Stimulated activated CD4-positive, alpha-beta T cell treated with anti-CD3 and anti-CD28 coated beads, Interleukin-4, amount 100 ng/mL, for 4 hours (primary cell): ENCODE results near the gene PUM2.

Experiments
- DNase-seq, 2 experiments: peaks; one replicate each; pipeline ENCODE4 v3.0.0-alpha.2; 2020

Gene PUM2

GRCh38 chr2:20343128-20343527 lies 7.5 kb downstream of the PUM2 start:
- DNase-seq = peak in 1 of 2 experiments; percentile 41

DNA sequence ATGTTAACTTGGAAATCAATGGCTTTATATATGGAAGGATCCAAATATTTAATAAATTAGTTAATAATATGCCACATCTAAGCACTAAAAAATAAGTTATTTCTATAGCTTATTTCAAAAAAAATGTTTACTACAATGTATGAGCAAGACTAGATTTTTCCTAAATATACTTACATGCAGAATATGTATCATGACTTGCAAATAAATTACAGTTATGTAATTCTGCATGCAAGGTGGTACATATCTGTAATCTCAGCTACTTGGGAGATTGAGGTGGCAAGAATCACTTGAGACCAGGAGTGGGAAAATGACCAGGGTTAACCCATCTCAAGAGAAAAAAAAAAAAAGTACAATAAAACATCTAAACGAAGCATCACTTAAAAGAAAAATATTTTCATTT lies 11.6 kb downstream of the PUM2 start:
- DNase-seq = no peak

DNA sequence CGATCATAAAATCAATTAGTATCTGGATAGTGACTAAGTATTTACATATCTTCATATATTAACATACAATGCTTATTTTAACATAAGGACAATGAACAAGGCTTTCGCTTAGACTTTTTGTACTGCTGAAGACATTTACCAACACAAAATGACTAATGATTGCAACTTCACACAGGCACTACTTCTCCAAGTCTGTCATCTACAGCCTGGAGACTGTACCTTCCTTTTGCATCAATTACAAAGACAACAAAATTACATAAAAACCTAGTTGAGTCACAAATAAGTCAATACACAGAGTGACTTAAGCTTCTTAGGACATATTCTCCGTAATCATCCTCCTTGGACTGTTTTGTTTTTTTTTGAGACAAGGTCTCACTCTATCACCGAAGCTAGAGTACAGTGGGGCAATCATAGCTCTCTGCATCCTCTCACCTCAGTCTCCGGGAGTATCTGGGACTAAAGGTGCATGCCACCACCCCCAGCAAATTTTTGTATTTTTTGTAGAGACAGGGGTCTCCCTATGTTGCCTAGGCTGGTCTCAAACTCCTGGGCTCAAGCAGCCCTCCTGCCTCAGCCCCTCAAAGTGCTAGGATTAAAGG lies 15.9 kb downstream of the PUM2 start:
- DNase-seq = no peak

DNA sequence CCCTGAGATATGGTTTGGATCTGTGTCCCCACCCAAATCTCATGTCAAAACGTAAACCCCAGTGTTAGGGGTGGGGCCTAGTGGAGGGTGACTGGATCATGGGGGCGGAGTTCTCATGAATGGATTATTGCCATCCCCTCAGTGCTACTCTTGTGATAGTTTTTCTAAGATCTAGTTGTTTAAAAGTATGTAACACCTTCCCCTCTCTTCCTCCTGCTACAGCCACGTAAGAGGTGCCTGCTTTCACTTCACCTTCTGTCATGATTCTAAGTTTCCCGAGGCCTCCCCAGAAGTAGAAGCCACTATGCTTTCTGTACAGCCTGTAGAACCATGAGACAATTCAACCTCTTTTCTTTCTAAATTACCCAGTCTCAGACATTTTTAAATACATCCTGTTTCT lies 16.9 kb downstream of the PUM2 start:
- DNase-seq = no peak

- DNase-seq = no peak
Observed at GRCh38 chr2:20330192-20330591, 20.5 kb downstream of the PUM2 start.

DNA sequence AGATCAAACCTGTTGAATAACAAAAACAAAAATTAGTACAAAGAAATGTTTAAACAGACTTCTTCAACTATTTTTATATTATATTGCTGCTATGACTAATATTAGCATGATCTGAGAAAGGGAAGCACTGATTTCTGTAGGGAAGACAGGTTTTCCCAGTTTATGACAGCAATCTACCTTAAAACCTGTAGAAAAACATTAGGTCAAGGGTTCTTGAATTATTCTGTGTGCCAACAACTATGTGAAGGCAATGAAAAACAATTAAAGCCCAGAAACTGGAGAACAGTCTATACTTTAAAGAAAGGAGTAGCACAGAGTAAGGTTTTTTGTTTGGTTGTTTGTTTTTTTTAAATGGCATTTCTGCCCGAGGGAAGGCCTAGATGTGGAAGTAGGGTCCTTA lies 23.3 kb downstream of the PUM2 start:
- DNase-seq = no peak

GRCh38 chr2:20326163-20326780 lies 24.4 kb downstream of the PUM2 start:
- DNase-seq = peak; percentile 33 to 34

DNA sequence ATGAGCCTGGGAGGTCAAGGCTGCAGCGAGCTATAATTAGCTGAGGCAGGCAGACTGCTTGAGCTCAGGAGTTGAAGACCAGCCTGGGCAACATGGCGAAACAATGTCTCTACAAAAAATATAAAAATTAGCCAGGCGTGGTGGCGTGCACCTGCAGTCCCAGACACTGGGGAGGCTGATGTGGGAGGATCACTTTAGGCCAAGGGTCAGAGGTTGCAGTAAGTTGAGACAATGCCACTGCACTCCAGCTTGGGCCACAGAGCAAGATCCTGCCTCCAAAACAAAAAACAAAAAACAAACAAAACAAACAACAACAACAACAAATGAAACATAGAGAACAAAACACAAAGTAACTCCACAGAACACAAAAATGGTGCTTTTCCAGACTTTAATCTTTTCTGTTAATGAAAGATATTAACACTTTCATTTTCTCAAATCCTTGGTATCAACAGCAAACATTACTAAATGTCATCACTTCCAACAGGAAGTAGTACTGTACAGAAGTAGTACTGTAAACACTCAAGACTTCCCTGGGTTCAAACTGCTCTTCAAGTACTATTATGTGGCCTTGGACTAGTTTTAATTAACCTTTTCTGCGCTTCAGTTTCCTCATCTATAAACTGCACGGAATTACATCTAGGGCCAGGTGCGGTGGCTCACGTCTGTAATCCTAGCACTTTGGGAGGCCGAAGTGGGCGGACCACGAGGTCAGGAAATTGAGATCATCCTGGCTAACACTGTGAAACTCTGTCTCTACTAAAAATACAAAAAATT lies 27.9 kb downstream of the PUM2 start:
- DNase-seq = no peak

- DNase-seq = no peak
Observed at GRCh38 chr2:20317690-20318089, 33.0 kb downstream of the PUM2 start.

DNA sequence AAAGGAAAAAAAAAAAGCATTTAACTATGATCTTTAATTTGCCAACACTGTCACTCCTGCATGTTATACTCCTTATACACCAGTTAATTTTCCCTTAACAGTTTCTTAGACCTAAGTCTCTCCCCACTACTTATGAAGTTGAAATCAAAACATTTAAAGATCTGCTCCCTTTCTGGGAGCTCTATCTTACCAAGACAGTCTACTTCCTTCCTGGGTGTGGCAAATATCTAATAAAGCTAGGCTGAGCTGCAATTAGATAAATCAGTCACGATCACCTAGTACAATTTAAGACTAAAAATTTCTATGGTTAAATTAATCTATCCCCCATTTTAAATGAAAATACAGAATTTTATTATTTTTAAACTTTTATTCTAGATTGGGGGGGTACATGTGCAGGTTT lies 33.4 kb downstream of the PUM2 start:
- DNase-seq = no peak

- DNase-seq = no peak
Observed at GRCh38 chr2:20314562-20315501, 35.8 kb downstream of the PUM2 start.

DNA sequence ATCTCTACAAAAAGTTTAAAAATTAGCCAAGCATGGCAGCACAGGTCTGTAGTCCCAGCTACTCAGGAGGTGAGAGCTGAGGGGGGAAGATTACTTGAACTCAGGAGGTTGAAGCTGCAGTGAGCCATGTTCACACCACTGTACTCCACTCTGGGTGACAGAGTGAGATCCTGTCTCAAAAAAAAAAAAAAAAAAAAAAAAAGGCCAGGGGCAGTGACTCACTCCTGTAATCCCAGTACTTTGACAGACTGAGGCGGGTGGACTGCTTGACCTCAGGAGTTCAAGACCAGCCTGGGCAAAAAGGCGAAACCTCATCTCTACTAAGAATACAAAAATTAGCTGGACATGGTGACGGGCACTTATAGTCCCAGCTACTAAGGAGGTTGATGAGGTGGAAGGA lies 37.0 kb downstream of the PUM2 start:
- no peak for DNase-seq

GRCh38 chr2:20309001-20309400 lies 41.6 kb downstream of the PUM2 start:
- DNase-seq = no peak

DNA sequence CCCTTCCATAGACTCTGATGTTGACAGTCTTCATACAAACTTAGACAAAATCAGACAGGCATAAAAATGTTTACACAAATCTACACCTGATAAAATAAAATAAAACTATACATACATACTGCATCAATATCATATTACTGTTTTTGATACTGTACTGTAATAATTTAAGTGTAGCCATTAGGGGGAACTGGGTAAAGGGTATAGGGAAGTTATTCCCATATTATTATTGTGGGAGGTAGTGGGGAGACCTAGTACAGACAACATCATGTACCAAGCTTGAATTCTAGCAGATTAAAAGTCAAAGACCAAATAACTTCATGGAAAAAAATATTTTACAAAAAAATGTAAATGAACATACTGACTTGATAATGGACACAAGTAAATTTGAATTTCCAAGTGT lies 43.3 kb downstream of the PUM2 start:
- no peak for DNase-seq

GRCh38 chr2:20304411-20304810 lies 46.2 kb downstream of the PUM2 start:
- DNase-seq = no peak

DNA sequence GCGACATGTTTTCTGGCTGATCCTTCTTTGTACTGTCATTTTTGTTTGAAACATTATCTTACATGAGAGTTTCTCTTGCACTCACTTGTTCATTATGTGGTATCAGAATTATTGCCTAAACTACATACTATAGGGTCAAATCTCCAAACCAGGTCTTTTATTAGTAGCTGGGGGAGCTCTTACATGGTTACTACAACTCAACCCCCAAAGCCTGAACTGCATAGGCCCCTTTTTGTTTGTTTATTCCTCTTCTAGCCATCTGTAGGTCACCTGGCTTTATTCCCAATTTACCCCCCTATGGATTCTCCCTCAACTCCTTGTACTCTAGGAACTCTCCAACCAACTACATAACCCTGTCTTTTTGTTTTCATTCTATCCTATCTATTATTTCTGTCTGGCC lies 46.7 kb downstream of the PUM2 start:
- DNase-seq = no peak

DNA sequence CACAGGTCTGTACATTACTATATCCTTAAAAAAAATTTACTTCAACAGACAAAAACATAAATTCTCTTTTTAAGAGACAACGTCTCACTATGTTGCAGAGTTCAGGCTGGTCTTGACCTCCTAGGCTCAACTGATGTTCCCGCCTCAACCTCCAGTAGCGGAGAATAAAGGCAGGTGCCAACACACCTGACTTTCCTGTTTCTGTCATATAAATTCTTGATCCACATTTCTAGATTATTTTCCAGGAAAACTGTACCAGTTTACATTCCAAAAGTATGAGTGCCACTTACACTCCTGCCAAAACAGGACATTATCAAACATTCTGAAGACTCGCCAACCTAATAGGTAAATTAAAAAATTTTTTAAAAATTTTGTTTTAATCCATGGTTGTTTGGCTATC lies 48.6 kb downstream of the PUM2 start:
- no peak for DNase-seq

GRCh38 chr2:20300656-20301055 lies 50.0 kb downstream of the PUM2 start:
- no peak for DNase-seq

- no peak for DNase-seq
Observed at GRCh38 chr2:20299113-20299512, 51.5 kb downstream of the PUM2 start.

DNA sequence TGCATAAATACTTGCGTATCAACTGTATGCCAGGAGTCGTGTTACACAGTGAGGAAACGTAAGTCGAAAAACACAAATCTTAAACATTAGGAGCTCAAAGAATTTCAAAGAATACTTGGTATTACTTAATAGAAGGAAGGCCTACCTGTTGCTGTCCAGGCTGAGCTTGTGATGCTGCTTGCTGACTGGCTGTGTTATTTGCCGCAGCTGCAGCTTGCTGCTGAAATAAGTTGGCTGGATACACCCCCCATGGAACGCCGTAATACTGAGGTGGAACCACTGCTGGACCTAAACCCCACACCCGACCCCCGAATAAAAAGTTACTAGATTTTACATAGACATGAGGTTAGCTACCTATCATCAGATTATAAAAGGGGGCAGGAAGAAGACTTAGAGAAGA lies 56.4 kb downstream of the PUM2 start:
- no peak for DNase-seq

GRCh38 chr2:20292984-20293383 lies 57.7 kb downstream of the PUM2 start:
- DNase-seq = no peak

GRCh38 chr2:20291846-20292408 lies 58.7 kb downstream of the PUM2 start:
- no peak for DNase-seq

- no peak for DNase-seq
Observed at GRCh38 chr2:20291106-20291564, 59.5 kb downstream of the PUM2 start.
